NCI-H1417 treated with DMSO at 0.1 percent for 48 hours (cell line): ENCODE results near the gene SLC6A17.

Source experiments
- DNase-seq: peaks from one replicate; lab custom pipeline; 2025; lab: John Stamatoyannopoulos, UW

Gene SLC6A17

DNA sequence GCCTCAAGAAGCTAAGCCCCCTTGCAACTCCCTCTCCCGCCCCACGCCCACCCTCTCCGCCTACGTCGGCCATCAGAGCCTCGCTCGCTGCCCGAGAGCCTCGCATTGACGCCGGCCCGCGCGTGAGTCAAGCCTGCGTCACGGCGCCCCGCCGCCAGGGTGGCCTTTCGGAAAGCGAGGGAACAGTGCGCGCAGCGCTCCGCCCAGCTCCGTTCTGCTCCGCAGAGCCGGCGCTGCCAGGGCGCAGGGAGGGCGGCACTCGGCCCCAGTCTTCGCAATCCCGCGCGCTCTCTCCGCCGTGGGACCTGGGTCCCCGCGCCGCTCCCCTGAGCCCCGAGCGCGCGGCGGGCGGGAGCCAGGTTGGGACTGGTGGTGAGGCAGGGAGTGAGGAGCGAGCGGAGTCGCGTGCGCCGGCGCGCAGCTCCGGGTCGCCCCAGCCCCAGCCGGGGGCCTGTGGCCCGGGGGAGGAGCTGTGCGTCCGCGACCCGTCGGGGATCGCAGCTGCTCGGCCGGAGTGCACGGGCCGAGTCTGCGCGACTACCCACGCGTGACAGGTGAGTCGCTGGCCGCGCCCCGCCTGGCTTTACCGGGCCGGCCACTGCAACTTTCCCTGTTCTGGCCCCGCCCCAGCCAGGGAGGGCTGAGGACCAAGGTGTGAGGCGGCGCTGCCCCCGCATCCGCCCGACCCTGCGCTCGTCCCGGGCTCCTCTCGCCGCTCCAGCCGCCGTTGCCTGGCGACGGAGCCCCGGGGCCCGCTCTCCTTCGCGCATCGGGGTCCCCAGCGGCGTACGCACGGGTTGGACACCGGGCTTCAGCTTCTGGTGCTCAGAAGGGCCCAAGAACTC, at the start of gene SLC6A17:
SLC6A17 (plus strand) TSS at position 165 of the 845 bp plus-strand sequence. CDS start 16,436 bp downstream, outside the sequence.
- no peak for DNase-seq

DNA sequence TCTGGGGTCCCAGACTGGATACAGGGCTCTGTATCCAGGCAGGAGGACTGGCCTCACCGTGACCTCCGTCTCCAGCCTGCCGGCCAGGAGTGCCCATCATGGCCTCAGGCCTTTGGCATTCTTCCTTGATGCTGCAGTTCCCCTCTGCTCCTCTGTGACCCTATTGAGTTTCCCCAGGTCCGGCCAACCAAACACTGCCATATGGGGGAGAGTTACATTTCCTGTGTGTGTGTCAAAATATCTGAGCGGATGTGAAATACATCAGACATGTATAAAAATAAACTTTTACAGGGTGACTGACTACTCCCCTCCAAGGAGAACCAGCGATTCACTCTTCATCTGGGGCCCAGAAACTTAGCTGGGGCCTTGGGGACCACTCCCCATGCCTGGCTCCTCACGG, 48.2 kb upstream of the SLC6A17 start:
- no peak for DNase-seq

DNA sequence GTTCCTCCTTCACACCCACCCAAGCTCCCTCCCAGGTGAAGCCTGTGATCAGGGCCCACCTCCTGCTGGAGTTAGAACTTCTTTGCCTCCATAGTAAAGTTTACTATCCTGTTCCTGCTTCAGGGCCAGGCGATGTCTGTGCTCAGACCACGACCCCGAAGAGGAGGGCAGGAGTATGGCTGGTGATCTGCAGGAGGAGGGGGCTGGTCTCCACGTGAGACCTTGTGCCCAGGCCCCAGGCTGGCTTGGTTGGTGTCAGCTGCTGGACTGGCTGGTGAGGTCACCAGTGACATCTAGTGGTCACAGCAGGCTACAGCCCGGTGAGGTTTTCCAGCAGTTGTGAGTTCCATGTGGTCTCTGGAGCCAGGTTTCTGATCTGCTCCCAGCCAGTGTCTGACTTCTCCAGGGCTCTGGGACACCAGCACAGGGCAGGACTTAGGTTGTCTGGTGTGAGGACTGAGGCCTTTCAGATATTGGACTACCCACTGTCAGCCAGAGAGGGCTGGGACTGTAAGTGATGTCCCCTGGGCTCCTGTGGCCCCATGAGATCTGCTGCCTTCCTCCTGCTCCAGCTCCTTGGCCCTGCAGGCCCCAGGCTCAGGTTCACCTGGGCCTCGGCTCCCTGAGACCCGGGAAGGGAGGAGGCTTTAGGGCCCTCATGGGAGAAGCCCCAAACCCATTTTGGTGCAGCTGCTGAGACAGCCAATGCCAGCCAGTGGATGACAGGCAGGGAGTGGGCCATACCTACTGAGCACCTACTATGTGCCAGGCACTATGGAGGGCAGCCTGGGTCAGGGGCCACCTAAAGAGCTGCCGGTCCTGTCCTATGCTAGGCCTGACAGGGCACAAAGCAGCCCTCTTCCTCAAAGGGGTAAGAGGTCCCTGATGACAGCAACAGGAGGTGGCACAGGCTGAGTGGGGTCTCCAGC, 44.0 kb upstream of the SLC6A17 start:
- DNase-seq: no peak

DNA sequence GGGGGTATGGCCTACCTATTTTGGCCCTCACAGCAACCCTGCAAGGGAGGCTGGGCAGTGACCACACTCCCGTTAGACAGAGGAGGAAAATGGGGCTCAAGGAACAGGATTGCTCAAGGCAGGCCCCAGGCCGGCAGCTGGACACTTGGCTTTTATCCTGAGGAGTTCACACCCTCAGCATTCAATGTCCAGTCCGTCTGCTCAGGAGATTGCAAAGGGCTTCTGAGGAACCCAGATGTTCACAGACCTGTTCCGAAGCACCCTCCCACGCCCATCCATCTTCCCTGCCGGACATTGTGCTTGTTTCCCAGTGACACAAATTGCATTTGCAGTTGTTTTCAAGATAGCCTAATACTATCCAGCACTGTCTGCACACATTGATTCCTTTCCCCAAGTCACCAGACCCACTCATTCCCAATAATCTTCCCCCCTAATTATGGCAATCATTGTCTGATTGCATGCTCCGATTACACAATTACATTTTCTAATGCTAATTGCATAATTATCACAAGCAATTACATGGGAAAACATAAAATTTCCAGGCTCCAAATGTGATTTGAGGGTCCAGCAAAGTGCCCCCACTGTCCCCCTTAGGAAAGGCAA, 42.3 kb upstream of the SLC6A17 start:
- no peak for DNase-seq

DNA sequence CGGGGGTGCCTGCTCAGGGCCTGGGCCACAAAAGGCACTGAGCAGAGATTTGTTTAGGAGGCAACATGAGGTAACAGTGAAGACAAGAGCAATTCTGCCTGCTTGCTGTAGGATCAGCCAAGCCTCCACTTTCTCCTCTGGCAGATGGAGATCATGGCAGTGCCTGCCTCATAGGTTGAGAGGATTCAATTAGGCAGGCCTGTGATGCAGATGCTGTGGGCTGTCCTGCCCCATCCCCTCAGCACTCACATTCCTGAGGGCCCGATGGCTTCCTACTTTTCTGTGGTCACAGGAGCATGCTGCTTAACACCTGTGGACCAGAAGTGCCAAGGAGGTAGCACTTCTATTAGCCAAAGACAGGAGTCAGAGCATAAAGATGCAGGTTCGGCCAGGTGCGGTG, 39.2 kb upstream of the SLC6A17 start:
- DNase-seq: no peak

DNA sequence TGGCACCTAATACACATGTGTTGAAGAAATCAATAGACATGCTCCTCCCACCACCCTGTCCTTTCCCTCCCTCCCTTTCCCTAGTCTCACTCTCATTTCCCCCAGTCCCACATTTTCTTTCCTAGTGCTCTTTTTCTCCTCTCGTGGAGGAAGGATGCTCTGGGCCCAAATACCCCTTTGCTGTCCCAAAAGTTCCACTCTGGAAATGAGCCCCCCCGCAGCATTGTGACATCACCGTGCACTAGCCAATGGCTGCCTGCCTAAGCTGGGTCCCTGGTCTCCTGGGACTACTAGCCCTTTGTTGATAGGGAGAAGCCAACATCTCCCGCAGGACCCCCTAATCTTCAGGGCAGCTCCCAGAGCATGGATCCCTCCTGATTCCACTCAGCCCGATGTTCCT, 38.2 kb upstream of the SLC6A17 start, which contains the start of gene UBL4B:
UBL4B (plus strand) TSS at position 301 of the 400 bp plus-strand sequence; CDS start at position 393, 92 bp downstream.
- DNase-seq: no peak

DNA sequence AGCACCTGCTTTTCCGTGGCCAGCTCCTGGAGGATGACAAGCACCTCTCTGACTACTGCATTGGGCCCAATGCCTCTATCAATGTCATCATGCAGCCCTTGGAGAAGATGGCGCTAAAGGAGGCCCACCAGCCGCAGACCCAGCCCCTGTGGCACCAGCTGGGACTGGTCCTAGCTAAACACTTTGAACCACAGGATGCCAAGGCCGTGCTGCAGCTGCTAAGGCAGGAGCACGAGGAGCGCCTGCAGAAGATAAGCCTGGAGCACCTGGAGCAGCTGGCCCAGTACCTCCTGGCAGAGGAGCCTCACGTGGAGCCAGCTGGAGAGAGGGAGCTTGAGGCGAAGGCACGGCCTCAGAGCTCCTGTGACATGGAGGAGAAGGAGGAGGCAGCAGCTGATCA, 37.6 kb upstream of the SLC6A17 start:
- DNase-seq: no peak

DNA sequence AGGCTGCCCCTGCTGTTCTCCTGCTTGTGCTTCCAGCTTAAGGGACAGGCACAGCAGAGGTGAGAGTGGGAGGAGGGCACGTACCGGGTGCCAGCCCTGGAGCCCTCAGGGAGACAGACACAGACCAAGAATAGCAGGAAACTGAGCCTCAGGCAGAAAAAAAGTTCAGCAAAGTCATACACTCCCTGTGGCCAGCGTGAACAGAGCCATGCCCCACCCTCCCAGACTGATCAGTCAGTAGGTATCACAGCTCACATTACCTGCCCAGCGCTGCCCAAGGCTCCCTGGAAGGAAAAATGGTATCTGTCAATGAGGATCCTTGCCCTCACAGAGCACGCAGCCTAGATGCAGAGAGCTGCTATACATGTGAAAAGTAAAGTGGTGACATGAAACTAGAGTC, 36.7 kb upstream of the SLC6A17 start:
- no peak for DNase-seq

DNA sequence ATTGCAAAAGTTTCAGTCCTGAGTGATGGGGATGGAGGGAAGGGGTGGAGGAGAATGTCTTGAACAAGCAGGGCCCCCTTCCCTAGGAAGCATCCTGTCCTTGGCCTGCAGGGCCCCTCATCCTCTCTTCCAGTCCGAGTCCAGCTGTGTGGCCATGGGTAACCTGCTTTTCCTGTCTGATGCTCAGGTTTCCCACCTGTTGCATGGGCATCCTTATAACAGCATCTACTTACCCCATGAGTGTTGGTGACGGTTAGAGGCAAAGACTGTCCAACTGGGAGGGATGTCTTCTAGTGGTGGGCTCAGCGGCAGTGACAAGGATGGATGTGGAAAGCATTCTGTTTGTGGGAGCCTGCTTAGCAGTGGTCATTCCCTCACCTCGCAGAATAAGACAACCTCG, 36.1 kb upstream of the SLC6A17 start:
- no peak for DNase-seq

DNA sequence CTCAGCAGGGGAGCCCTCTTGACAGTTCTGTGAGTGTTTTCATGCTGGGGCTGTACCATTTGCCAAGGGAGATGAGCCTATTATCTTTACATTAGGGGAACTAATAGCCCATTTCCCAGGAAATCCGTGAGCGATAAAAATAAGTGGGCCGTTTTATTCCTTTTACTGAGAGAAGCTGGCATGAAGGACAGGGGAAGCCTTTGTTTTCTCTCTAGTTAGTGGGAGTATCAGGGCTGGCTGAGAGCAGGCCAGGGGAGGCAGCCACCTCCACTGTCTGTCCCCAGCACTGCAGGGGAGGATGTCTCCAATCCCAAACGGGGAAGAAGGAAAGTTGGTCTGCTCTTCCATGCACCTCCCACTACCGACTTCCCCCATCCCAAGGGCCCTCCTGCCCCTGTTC, 35.5 kb upstream of the SLC6A17 start:
- no peak for DNase-seq

DNA sequence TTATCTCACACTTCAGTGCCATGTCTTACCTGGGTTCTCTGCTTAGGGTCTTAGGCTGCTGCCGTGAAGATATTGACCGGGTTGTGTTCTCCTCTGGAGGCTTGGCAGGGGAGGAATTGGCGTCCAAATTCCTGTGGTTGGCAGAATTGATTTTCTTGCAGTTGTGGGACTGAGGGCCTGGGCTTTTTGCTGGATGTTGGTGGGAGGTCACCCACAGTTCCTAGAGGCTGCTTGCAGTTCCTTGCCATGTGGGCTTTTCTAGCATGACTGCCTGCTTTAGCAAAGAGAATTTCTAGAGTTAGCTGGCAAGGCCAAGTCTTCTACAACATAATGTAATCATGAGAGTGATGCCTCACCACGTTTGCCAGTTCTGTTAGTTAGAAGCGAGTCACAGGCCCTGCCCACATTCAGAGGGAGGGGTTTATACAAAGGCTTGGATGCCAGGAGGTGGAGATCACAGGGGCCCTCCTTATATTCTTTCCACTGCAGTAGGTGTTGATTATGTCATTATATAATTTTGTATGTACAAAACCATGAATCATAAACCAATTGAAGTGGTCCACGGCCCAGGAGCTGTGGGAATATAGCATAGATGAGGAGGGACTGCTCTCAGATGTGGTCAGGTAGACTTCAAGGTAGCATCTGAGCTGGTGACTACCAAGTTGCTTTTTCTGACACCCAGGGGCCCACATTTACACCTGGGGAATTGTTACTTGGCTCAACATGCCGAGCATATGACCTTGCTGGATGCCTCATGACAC, 31.5 kb upstream of the SLC6A17 start:
- no peak for DNase-seq

DNA sequence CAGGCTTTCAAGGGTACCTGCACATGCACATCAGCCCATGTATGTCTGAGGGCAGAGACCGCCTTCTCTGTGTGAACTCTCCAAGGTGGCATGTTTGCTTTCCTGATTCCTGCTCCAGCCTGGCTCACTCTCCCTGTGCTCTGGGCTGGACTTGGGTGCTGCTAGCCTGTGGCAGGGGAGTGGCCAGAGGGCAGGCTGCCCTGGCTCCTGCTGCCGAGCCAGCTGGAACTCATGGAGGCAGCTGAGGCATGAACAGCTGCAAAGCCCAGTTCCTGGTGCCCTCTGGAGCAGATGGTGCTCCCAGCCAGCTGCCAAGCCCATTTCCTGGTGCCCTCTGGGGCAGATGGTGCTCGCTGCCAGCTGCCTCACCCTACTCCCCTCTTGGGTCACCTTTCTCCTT, 30.5 kb upstream of the SLC6A17 start:
- no peak for DNase-seq

DNA sequence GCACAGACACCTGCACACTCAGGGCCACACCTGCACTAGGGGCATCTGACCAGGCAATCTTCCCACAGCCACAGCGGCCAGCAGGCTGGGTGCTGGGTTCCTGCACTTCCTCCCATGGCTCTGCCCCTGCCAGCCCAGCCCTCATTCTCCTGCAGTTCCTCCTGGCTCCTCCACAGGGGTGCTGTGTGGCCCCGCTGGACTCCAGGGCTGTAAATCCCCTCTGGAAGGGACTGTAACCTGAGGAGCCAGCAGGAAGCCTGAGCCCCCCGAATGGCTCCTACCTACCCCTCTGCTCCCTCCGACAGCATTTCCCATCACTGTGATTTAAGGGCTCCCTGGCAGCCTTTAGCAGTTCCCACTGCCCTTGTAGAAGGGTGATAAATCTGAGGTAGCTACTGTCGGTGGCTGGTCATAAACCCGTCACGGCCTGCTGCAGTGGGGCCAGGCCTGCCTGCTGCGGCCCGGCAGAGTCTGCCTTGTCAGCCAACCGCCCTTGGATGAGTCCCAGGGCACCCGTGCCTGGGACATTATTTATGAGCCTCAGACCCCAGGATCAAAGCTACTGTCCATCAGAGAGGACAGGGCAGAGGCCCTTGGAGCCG, 29.2 kb upstream of the SLC6A17 start:
- DNase-seq: no peak

DNA sequence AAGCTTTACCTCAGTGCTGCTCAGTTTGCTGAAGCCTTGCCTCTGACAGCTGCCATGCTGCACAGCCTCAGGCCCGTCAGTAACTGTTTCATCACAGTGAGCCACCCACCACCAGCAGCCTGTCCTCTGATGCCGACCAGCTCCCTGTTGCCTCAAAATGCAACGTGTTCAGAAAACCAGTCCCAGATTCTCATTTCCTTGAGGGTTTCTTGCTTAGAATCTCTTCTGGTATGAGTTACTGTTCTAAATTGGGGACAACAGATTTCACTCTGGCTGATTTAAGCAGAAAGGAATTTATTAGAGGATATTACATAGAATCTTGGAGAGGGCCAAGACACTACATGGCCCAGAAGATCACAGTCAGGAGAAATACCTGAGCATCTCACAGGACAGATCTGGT, 27.1 kb upstream of the SLC6A17 start:
- no peak for DNase-seq

DNA sequence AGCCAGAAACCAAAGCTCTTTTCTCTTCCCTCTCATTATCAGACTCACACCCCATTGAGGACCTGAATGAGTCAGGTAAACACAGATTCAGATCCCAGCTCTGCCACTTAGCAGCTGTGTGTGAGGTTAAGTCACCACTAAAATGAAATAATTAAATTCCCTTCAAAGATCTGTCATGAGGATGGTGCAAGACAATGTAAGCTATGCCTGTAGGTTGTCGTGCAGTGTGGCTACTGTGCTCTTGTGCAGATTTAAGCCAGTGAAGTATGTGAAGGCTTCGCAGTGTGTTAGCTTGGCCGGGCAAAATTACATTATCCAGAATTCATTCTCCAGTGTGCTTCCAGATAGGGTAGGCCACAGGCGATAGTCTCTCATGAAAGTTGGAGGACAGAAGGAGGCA, 24.5 kb upstream of the SLC6A17 start:
- DNase-seq: no peak

DNA sequence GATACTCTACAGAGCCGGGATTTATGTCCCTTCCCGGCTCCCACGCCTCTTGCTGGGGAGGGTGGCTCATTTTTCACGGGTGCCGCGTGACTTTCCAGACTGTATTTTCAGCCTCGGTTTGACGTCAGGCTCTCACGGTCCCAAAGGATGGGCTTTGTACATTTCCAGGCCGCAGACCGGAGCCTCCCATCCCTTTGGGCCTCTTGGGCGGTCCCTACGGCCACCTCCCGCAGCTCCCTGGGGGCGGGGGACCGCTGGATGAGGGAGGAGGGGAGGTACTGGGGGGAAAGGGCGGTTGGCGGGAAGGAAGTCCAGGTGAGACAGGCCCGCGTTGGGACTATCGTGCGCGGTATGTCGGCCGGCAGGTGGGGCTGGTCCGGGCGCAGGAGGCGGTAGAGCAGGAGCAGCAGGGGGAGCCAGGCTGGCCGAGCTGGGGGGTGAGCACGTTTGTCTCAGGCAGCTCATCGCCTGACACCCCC, 20.1 kb upstream of the SLC6A17 start:
- DNase-seq: no peak

DNA sequence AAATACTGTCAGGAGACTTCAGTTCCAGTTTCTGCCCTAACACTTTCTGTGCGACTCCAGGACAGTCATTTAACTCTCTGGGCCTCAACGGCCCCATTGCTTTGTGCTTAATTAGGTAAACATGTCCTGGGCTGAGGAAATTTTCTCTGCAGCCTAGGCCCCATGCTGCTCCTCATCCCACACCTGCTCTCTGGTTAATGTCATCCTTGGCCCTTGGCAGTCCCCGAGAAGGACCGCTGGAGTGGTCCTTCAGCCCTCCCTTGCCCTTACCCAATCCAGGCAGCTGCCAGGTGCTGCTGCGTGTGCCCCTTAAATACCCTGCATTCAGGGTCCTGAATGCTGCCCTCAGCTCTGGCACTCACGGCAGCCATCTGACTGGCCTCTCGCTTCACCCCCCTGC, 19.3 kb upstream of the SLC6A17 start:
- DNase-seq: peak; percentile 71

DNA sequence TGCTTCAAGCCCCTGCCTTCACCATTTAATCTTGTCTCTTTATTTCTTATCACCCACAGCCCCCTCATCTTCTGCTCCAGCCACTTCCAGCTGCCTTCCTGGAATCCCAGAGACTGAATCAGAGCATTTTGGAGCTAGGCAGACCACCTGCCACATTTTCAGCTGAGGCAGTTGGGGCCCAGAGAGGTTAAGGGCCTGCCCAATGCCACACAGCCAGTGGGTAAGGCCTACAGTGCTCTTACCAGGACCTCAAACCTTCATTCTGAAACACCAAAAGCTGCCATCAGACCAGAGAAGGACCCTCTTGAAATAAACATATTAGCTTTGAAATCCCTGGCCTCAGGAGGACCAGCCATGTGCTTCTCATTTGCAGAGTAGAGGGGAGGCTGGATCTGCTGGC, 17.6 kb upstream of the SLC6A17 start:
- DNase-seq: no peak

DNA sequence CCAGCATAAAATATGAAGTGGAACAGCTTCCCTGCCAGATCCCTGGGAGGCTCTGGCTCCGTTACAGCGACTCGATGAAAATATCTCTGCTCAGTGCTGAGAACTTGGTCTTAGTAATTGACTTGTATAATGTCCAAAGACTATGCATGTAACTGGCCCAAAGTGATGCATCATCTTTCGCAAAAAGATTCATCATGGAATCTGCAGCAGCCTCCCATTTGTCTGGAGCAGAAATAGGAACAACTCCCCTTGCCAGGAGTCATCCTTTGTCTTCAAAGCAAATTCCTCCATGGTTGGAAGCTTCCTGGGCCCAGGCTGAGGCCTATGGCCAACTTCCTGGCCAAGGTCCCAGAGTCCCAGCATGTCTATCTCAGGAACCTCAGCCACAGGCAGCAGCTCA, 16.9 kb upstream of the SLC6A17 start:
- DNase-seq: no peak

DNA sequence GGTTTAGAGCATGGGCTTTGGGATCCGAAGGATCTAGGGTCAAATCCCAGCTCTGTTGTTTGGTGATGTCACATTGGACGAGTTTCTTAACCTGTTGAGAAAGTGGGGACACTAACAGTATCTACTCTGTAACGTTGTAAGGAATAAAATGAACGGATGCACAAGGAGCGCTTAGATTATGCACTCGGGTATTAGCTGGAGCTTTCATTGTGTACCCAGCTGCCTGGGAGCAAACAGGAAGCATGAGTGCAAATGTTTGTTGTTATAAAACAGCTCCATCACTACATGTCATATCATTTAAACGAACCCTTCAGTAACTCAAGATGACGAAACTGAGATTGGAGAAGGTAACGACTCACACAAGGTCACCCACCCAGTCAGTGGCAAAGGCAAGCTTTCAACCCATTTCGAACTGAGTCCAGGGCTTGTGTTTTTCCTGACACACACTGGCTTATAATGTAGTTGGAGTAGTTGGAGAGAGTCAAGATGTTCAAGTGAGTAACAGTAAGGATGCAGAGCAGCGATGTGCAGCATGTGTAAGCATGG, 16.2 kb upstream of the SLC6A17 start:
- DNase-seq: peak; percentile 49

DNA sequence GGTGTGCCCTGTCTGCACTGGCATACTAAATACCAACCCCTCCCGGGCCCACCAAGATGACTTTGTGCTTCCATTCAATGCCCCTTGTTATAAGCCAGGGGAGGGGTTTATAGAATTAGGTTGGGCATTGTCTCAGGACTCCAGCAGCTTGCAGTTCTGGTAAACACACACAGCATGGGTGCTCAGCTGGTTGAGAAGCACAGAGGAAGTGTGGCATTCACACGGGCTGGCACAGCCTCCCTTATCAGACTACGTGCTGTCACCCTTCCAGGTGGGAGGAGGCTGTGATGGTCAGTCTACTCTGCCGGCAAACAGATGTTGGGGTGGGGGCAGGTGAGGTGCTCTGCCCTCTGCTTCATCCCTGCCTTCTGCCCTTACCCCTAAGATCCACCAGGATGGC, 15.0 kb upstream of the SLC6A17 start:
- no peak for DNase-seq
